ENCODE data around the gene TRIM14. TPM values are rescaled to one million over a fixed set of nuclear protein-coding genes. Genes with fewer than 3 reads are reported as not detected.

Gene TRIM14
- total RNA-seq, 6 experiments from 2014 or later = 22.6 to 34.6 (median 27.3) TPM

GRCh38 chr9:98085944-98086343, 33.1 kb downstream of the TRIM14 start:
- ATAC-seq (no peak), DNase-seq (no peak)
- Histone ChIP-seq H3K36me3 (peaks cover 0 to 8% (median 2%) of the 10 kb centered on the region in 4 donors), H3K27me3 (no peaks in the 10 kb centered on the region), H3K27ac (no peak overlapping the region), H3K4me3 (no peak overlapping the region), H3K9me3 (no peaks in the 10 kb centered on the region), H3K4me1 (peaks cover 0 to 30% (median 14%) of the 10 kb centered on the region in 4 donors)
- intact Hi-C loops (cut with DNase I) = no loop called here
- TF ChIP-seq POLR2A (IDR thresholded peaks at IDR 0.05) = no peak
- no peak for TF ChIP-seq CTCF (IDR thresholded peaks at IDR 0.05)
- 97% methylated on average over 5 of the region's 7 CpGs for WGBS (ENCODE audit: insufficient coverage, low coverage, low lambda C conversion rate, missing lambda C conversion rate)

- H3K36me3 ChIP-seq = peaks cover 0 to 12% (median 4%) of the 10 kb centered on the region in 4 donors
- H3K27me3 ChIP-seq = no peaks in the 10 kb centered on the region
- DNase-seq (no peak), ATAC-seq (no peak)
- peaks cover 0 to 34% (median 15%) of the 10 kb centered on the region in 4 donors for H3K4me1 ChIP-seq
- WGBS (ENCODE audit: insufficient coverage, low coverage, low lambda C conversion rate, missing lambda C conversion rate) = 83% methylated on average over 1 of the region's 4 CpGs
- no peak for TF ChIP-seq CTCF (IDR thresholded peaks at IDR 0.05)
- no peak for TF ChIP-seq POLR2A (IDR thresholded peaks at IDR 0.05)
- H3K9me3 ChIP-seq = no peaks in the 10 kb centered on the region
- no peak overlapping the region for H3K4me3 ChIP-seq
- intact Hi-C loops (cut with DNase I) = no loop called here
- no peak overlapping the region for H3K27ac ChIP-seq
These were observed 34.0 kb downstream of the TRIM14 start for GRCh38 chr9:98085058-98085457.

DNA sequence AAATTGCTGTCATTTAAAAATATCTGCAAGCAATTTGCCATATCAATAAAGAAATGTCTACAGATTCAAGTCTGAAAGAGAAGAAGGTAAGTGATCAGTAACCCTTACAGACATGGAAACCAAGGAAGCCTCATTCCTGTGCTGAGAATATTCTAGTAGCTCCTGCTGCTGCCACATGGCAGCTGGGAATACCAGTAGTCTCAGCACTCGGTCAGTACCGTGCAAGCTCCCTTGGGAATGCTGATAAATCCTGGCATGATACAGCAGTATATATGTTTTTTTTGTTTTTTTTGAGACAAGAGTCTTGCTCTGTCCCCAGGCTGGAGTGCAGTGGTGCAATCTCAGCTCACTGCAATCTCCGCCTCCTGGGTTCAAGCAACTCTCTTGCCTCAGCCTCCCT, 34.6 kb downstream of the TRIM14 start:
- WGBS (ENCODE audit: insufficient coverage, low coverage, low lambda C conversion rate, missing lambda C conversion rate) = 90% methylated on average over 3 of the region's 3 CpGs
- Histone ChIP-seq H3K27me3 (no peaks in the 10 kb centered on the region), H3K27ac (no peak overlapping the region), H3K36me3 (peaks cover 0 to 14% (median 7%) of the 10 kb centered on the region in 4 donors), H3K4me1 (peaks cover 0 to 34% (median 15%) of the 10 kb centered on the region in 4 donors), H3K9me3 (no peaks in the 10 kb centered on the region), H3K4me3 (no peak overlapping the region)
- DNase-seq = no peak
- TF ChIP-seq POLR2A (IDR thresholded peaks at IDR 0.05) = no peak
- no peak for TF ChIP-seq CTCF (IDR thresholded peaks at IDR 0.05)
- intact Hi-C loops (cut with DNase I) = no loop called here
- no peak for ATAC-seq

DNA sequence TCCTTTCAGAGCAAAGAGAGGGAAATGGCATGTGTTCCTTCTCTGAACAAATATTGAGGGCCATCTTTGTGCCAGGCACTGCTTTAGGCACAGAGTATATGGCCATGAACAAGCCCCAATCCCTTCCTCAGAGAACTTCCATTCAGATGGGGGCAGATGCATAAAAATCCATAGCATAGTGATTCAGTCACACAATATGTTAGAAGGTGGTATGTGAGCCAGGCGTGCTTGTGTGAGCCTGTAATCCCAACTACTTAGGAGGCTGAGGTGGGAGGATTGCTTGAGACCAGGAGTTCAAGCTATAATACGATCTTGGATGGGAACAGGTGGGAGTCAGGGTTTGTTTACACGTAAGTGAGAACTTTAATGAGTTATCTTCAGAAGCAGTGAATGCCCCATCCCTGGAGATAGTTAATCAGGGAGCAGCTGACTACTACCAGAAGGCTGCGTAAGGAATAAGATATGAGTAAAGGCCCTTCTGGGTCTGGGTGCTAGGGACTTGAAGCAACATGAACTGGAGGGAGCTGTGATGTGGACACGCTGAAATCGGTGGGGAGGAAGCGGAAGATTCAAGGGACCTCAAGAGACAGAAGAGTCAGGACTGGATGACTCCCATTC, 35.3 kb downstream of the TRIM14 start:
- Histone ChIP-seq H3K4me1 (peaks cover 0 to 34% (median 15%) of the 10 kb centered on the region in 4 donors), H3K4me3 (no peak overlapping the region), H3K36me3 (peaks cover 0 to 14% (median 7%) of the 10 kb centered on the region in 4 donors), H3K9me3 (no peaks in the 10 kb centered on the region), H3K27me3 (no peaks in the 10 kb centered on the region), H3K27ac (peak overlapping the region in 2 of 3 donors; percentile 53 to 72)
- intact Hi-C loops (cut with DNase I) = no loop called here
- ATAC-seq (no peak), DNase-seq (no peak)
- no peak for TF ChIP-seq POLR2A (IDR thresholded peaks at IDR 0.05)
- TF ChIP-seq CTCF (IDR thresholded peaks at IDR 0.05) = no peak
- 90% methylated on average over 6 of the region's 7 CpGs for WGBS (ENCODE audit: insufficient coverage, low coverage, low lambda C conversion rate, missing lambda C conversion rate)

All from right lobe of liver (tissue), 6 donors.